Liver (tissue), 9 donors: ENCODE results near the gene CNTD1. TPM values are rescaled to one million over a fixed set of nuclear protein-coding genes. Genes with fewer than 3 reads are reported as not detected.

Experiments used
- DNase-seq: peaks from one replicate; pipeline ENCODE4 v3.0.0-alpha.2; 2017; ENCODE audit warnings: low spot score
- H3K27ac ChIP-seq, 2 donors: one replicate each; pipeline ENCODE4 v1.7.0; 2013; ENCODE audit warnings: inconsistent platforms in 2 of 2, low read length in 2 of 2, control low read depth in 1 of 2, low read depth in 1 of 2, mild to moderate bottlenecking in 1 of 2
- H3K27me3 ChIP-seq, 4 donors: one replicate each; pipeline versions ENCODE4 v1.6.1 to v1.7.0; 2013; ENCODE audit warnings: low read length in 3 of 4, inconsistent platforms in 1 of 4, mild to moderate bottlenecking in 1 of 4, moderate library complexity in 1 of 4; ENCODE audit not compliant: control insufficient read depth in 4 of 4, insufficient read depth in 4 of 4
- H3K36me3 ChIP-seq, 4 donors: one replicate each; pipeline versions ENCODE4 v1.6.1 to v1.7.0; 2013; ENCODE audit warnings: low read length in 3 of 4, mild to moderate bottlenecking in 3 of 4, low read depth in 1 of 4, moderate library complexity in 1 of 4; ENCODE audit not compliant: control insufficient read depth in 4 of 4, insufficient read depth in 3 of 4
- H3K4me1 ChIP-seq, 4 donors: one replicate each; pipeline versions ENCODE4 v1.6.1 to v1.7.0; 2013; ENCODE audit warnings: low read length in 3 of 4, mild to moderate bottlenecking in 3 of 4, moderate library complexity in 1 of 4; ENCODE audit not compliant: control insufficient read depth in 4 of 4, insufficient read depth in 4 of 4
- H3K4me3 ChIP-seq, 3 donors: one replicate each; pipeline versions ENCODE4 v1.6.1 to v1.7.0; 2013; ENCODE audit warnings: low read length in 3 of 3, control low read depth in 1 of 3, low read depth in 1 of 3, mild to moderate bottlenecking in 1 of 3
- H3K9ac ChIP-seq, 2 donors: one replicate each; pipeline ENCODE4 v1.7.0; 2013; ENCODE audit warnings: low read length in 2 of 2, mild to moderate bottlenecking in 2 of 2, moderate library complexity in 2 of 2, control low read depth in 1 of 2, low read depth in 1 of 2
- H3K9me3 ChIP-seq, 4 donors: one replicate each; pipeline versions ENCODE4 v1.6.1 to v1.7.0; 2013; ENCODE audit warnings: low read length in 3 of 4; ENCODE audit not compliant: control insufficient read depth in 4 of 4
- ATF3 ChIP-seq: IDR thresholded peaks from 2 replicates; pipeline ENCODE4 v1.6.1; 2016; ENCODE audit warnings: antibody characterized with exemption
- FOXA1 ChIP-seq: IDR thresholded peaks from 2 replicates; pipeline ENCODE4 v1.6.1; 2016; ENCODE audit warnings: antibody characterized with exemption
- FOXA2 ChIP-seq: IDR thresholded peaks from 2 replicates; pipeline ENCODE4 v1.6.1; 2016; ENCODE audit warnings: antibody characterized with exemption
- HNF4G ChIP-seq: IDR thresholded peaks from 2 replicates; pipeline ENCODE4 v1.6.1; 2016; ENCODE audit warnings: antibody characterized with exemption
- MAX ChIP-seq: IDR thresholded peaks from 2 replicates; pipeline ENCODE4 v1.6.1; 2016; ENCODE audit warnings: antibody characterized with exemption
- NR2F2 ChIP-seq: IDR thresholded peaks from 2 replicates; pipeline ENCODE4 v1.6.1; 2016; ENCODE audit warnings: antibody characterized with exemption
- REST ChIP-seq: IDR thresholded peaks from 2 replicates; pipeline ENCODE4 v1.6.1; 2016; ENCODE audit warnings: antibody characterized with exemption, mild to moderate bottlenecking
- RXRA ChIP-seq, 2 donors: IDR thresholded peaks; 2 replicates each; pipeline ENCODE4 v1.6.1; 2017 to 2018; ENCODE audit warnings: antibody characterized with exemption in 2 of 2, mild to moderate bottlenecking in 1 of 2
- SP1 ChIP-seq: IDR thresholded peaks from 2 replicates; pipeline ENCODE4 v1.6.1; 2018; ENCODE audit warnings: antibody characterized with exemption, mild to moderate bottlenecking
- YY1 ChIP-seq: IDR thresholded peaks from 2 replicates; pipeline ENCODE4 v1.6.1; 2016; ENCODE audit warnings: antibody characterized with exemption, mild to moderate bottlenecking
- ZBTB33 ChIP-seq: IDR thresholded peaks from 2 replicates; pipeline ENCODE4 v1.6.1; 2016; ENCODE audit warnings: antibody characterized with exemption
- WGBS: extraction: QIAGEN DNeasy Blood & Tissue Kit; methylation state at CpG from one replicate; pipeline ENCODE4 v1.1.7; 2013; 5-methylcytosine and 5-hydroxymethylcytosine counted together
- polyA plus RNA-seq, 2 donors: library from polyadenylated mRNA; stranded (reverse) in 1 of 2; unstranded in 1 of 2; fragments of 200-250 nt in 1 of 2; fragments of >200 nt in 1 of 2; fragmentation: Nextera tagmentation in 1 of 2; extraction: Ambion mirVana in 1 of 2; gene quantifications; one replicate each; pipeline versions ENCODE4 v1.2.1 to v1.2.3, GENCODE V29; 2013 to 2015
- total RNA-seq, 2 donors: library from RNA; depleted of rRNA; stranded (reverse); fragments of >200 nt; gene quantifications; one replicate each; pipeline ENCODE4 v1.2.3, GENCODE V29; 2014
- donor health status: healthy.
- donor health status: healthy.
- donor health status: healthy.
- donor health status: healthy.
- donor health status: healthy.

The CNTD1 gene
- total and polyA plus RNA-seq, 4 donors: 0.28 to 0.93 (median 0.89) TPM; not detected in 1

- no peak for DNase-seq
- TF ChIP-seq FOXA2: no peak
- TF ChIP-seq SP1: no peak
- TF ChIP-seq MAX: no peak
- no peak for TF ChIP-seq HNF4G
- TF ChIP-seq ZBTB33: no peak
- no peak for TF ChIP-seq YY1
- no peak for TF ChIP-seq ATF3
- no peak for TF ChIP-seq FOXA1
- TF ChIP-seq REST: no peak
- no peak within 1 kb of the TSS for H3K9ac ChIP-seq
- WGBS: 84% methylated on average over 4 of the region's 4 CpGs
- H3K27ac ChIP-seq: no peak within 1 kb of the TSS
- H3K9me3 ChIP-seq: no peaks in the 10 kb centered on the region
- H3K36me3 ChIP-seq: peaks cover 13 to 49% (median 29%) of the 10 kb centered on the region in 4 donors
- H3K27me3 ChIP-seq: no peaks in the 10 kb centered on the region
- no peak within 1 kb of the TSS for H3K4me3 ChIP-seq
- peaks cover 0 to 11% (median 5%) of the 10 kb centered on the region in 4 donors for H3K4me1 ChIP-seq
These were observed 45.6 kb downstream of the CNTD1 start, which contains the start of gene AOC2 for GRCh38 chr17:42844271-42844670. Gene AOC2, plus strand, starts transcription at chr17:42844580. Its CDS starts 47 bp downstream, at chr17:42844627.

GRCh38 chr17:42844761-42845555 is 46.3 kb downstream of the CNTD1 start:
- H3K27me3 ChIP-seq: no peaks in the 10 kb centered on the region
- no peak for TF ChIP-seq NR2F2
- TF ChIP-seq ATF3: no peak
- TF ChIP-seq RXRA (IDR thresholded peaks at IDR 0.05): no peak
- no peak for TF ChIP-seq SP1
- no peak for DNase-seq
- WGBS: 93% methylated on average over 24 of the region's 24 CpGs
- H3K9ac ChIP-seq: no peak overlapping the region
- peaks cover 0 to 18% (median 12%) of the 10 kb centered on the region in 4 donors for H3K4me1 ChIP-seq
- H3K36me3 ChIP-seq: peaks cover 12 to 45% (median 25%) of the 10 kb centered on the region in 4 donors
- no peak overlapping the region for H3K4me3 ChIP-seq
- H3K9me3 ChIP-seq: no peaks in the 10 kb centered on the region
- H3K27ac ChIP-seq: no peak overlapping the region
